ENCODE data around the gene SLC16A1. TPM values are rescaled to one million over a fixed set of nuclear protein-coding genes. Genes with fewer than 3 reads are reported as not detected.

SLC16A1 gene
- total RNA-seq, 1 experiment from 2014 or later, result 328 TPM

GRCh38 chr1:113003751-113004690 lies 48.0 kb upstream of the SLC16A1 start:
- no peak for TF ChIP-seq NFATC4 (CRISPR knock-in tag; IDR thresholded peaks at IDR 0.05)
- TF ChIP-seq ELF4 (CRISPR knock-in tag; IDR thresholded peaks at IDR 0.05; ENCODE audit: low read depth), result no peak
- TF ChIP-seq, protein P1, sequence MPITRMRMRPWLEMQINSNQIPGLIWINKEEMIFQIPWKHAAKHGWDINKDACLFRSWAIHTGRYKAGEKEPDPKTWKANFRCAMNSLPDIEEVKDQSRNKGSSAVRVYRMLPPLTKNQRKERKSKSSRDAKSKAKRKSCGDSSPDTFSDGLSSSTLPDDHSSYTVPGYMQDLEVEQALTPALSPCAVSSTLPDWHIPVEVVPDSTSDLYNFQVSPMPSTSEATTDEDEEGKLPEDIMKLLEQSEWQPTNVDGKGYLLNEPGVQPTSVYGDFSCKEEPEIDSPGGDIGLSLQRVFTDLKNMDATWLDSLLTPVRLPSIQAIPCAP (CRISPR knock-in tag; IDR thresholded peaks at IDR 0.05), result no peak
- no peak for TF ChIP-seq PREB (CRISPR knock-in tag; IDR thresholded peaks at IDR 0.05; ENCODE audit: borderline replicate concordance)
- TF ChIP-seq PRDM15 (CRISPR knock-in tag; IDR thresholded peaks at IDR 0.05), result no peak
- no peak for TF ChIP-seq ZNF425 (CRISPR knock-in tag; conservative IDR thresholded peaks at IDR 0.05)
- TF ChIP-seq ZNF317 (CRISPR knock-in tag; IDR thresholded peaks at IDR 0.05; ENCODE audit: borderline replicate concordance, low read depth), result no peak
- no peak for TF ChIP-seq ARID4B (CRISPR knock-in tag; IDR thresholded peaks at IDR 0.05; ENCODE audit: borderline replicate concordance)
- no peak for TF ChIP-seq MAX (CRISPR knock-in tag; IDR thresholded peaks at IDR 0.05)
- no peak for TF ChIP-seq NFE2L1 (CRISPR knock-in tag; IDR thresholded peaks at IDR 0.05)
- DNase-seq (ENCODE audit: low spot score), result no peak
- Mint-ChIP-seq H3K9me3 (no peaks in the 10 kb centered on the region), H3K36me3 (peaks cover 22% of the 10 kb centered on the region), H3K4me3 (no peak overlapping the region), H3K27ac (no peak overlapping the region), H3K4me1 (no peaks in the 10 kb centered on the region), H3K27me3 (ENCODE audit: low read depth) (no peaks in the 10 kb centered on the region)
- no peak for ATAC-seq
- CTCF ChIA-PET, result interaction anchor here (1.2 kb wide), 1 partner anchor 24 kb away, joined by 3 read pairs; no protein-coding TSS in a partner anchor
- POLR2A ChIA-PET, result interaction anchor here (1.0 kb wide), 1 partner anchor 71 kb away, joined by 4 read pairs; no protein-coding TSS in a partner anchor
